Measurements from ENCODE around the gene OLIG1.

GRCh38 chr21:33070744-33070997 is 730 bp downstream of the OLIG1 start:
- TF ChIP-seq MAX (IDR thresholded peaks at IDR 0.05), result no peak
- no peak for TF ChIP-seq CTCF (IDR thresholded peaks at IDR 0.05; ENCODE audit: control extremely low read depth in 1 of 3, insufficient read depth in 1 of 3, low read depth in 1 of 3, low read length in 3 of 3)
- TF ChIP-seq EGR1 (IDR thresholded peaks at IDR 0.05; ENCODE audit: borderline replicate concordance, low read depth, low read length), result no peak
- no peak for TF ChIP-seq HDAC6 (IDR thresholded peaks at IDR 0.05; ENCODE audit: low read depth, low read length)
- TF ChIP-seq TAF1 (IDR thresholded peaks at IDR 0.05; ENCODE audit: low read depth, low read length), result no peak
- no peak for TF ChIP-seq POLR2AphosphoS5 (IDR thresholded peaks at IDR 0.05; ENCODE audit: low read depth, low read length)
- no peak for TF ChIP-seq SRF (IDR thresholded peaks at IDR 0.05; ENCODE audit: low read depth, low read length)
- TF ChIP-seq MAFK (IDR thresholded peaks at IDR 0.05; ENCODE audit: low read depth, low read length), result no peak
- no peak for TF ChIP-seq ASH2L (IDR thresholded peaks at IDR 0.05; ENCODE audit: low read length)
- TF ChIP-seq RAD21 (IDR thresholded peaks at IDR 0.05 in 1 of 2, conservative IDR thresholded peaks at IDR 0.05 in 1 of 2; ENCODE audit: low read depth in 2 of 2, low read length in 2 of 2), result no peak
- no peak for TF ChIP-seq CREB1 (IDR thresholded peaks at IDR 0.05)
- no peak for TF ChIP-seq E2F6 (IDR thresholded peaks at IDR 0.05)
- no peak for TF ChIP-seq SP4 (IDR thresholded peaks at IDR 0.05; ENCODE audit: low read length)
- no peak for TF ChIP-seq KDM1A (IDR thresholded peaks at IDR 0.05; ENCODE audit: borderline replicate concordance, low read length)

Measured in H1 (cell line).